ENCODE data around the gene SAMD10. TPM values are rescaled to one million over a fixed set of nuclear protein-coding genes. Genes with fewer than 3 reads are reported as not detected.
"Not testable (repeated sequence)": the region's sequence is repeated elsewhere in the genome, so short reads cannot be mapped to it uniquely, and the experiment has no call there.

Gene SAMD10
- total RNA-seq, 2 experiments from 2014 or later = 23.7 to 24.5 TPM

DNA sequence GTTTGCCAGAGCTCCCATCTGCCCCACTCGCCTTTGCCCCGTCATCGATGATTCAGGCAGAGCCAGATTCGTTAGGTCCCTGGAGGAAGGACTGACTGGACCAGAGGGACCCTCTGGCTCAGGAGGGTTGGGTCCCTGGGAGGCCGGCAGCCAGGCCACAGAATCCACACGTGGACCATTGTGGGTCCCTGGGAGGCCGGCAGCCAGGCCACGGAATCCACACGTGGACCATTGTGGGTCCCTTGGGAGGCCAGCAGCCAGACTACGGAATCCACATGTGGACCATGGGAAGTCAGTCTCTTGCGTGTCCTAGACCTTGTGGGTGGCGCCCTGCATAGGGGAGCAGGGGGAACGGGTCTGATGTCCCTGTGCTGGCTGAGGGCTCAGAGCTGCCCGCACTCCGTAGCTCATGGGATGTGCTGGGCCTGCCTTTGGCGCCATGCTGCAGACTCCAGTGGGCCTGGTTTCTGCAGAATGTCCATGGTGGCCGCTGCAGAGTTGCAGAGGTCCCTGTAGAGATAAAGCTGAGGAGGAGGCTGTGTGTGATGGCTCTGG, 46.8 kb downstream of the SAMD10 start:
- POLR2A ChIA-PET = no interaction called here
- intact Hi-C loops (cut with micrococcal nuclease) = no loop called here
- H3K27me3 Mint-ChIP-seq = no peaks in the 10 kb centered on the region
- no peak overlapping the region for H3K27ac Mint-ChIP-seq
- H3K4me3 Mint-ChIP-seq = no peak overlapping the region
- H3K4me1 Mint-ChIP-seq (ENCODE audit: low read depth) = no peaks in the 10 kb centered on the region
- CTCF ChIA-PET = interaction anchor here (1.2 kb wide), 1 partner anchor 41 kb away, joined by 3 read pairs; no protein-coding TSS in a partner anchor
- H3K36me3 Mint-ChIP-seq = peaks cover 33% of the 10 kb centered on the region
- DNase-seq = no peak
- H3K9me3 Mint-ChIP-seq = no peaks in the 10 kb centered on the region

DNA sequence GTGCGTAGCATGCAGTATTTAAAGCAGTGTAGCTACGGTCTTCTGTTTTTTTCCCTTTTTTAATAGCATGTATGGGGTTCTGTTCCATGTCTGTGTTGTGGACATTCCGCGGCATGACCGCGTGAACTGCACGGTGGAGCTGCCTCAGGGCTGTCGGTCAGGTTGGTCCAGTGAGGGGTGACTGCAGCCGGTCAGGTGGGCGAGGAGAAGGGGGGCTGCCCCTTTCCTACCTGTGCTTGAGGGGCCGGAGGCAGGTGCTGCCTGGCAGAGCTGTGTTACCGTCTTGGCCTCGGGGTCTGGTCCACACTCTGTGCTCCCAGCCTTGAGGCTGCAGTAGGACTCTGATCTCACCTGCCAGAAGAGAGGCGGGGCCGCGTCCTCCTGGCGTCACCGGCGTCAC, 47.7 kb downstream of the SAMD10 start:
- no peak for DNase-seq
- POLR2A ChIA-PET = interaction anchor here (0.6 kb wide), 1 partner anchor 20 kb away, joined by 3 read pairs; no protein-coding TSS in a partner anchor
- no peaks in the 10 kb centered on the region for H3K9me3 Mint-ChIP-seq
- H3K27ac Mint-ChIP-seq = no peak overlapping the region
- H3K4me1 Mint-ChIP-seq (ENCODE audit: low read depth) = no peaks in the 10 kb centered on the region
- intact Hi-C loops (cut with micrococcal nuclease) = no loop called here
- peaks cover 33% of the 10 kb centered on the region for H3K36me3 Mint-ChIP-seq
- H3K27me3 Mint-ChIP-seq = no peaks in the 10 kb centered on the region
- H3K4me3 Mint-ChIP-seq = no peak overlapping the region
- CTCF ChIA-PET = no interaction called here

- H3K27me3 Mint-ChIP-seq = no peaks in the 10 kb centered on the region
- no peak overlapping the region for H3K27ac Mint-ChIP-seq
- no peaks in the 10 kb centered on the region for H3K4me1 Mint-ChIP-seq (ENCODE audit: low read depth)
- H3K9me3 Mint-ChIP-seq = no peaks in the 10 kb centered on the region
- CTCF ChIA-PET = no interaction called here
- POLR2A ChIA-PET = interaction anchor here (0.6 kb wide), 1 partner anchor 20 kb away, joined by 3 read pairs; no protein-coding TSS in a partner anchor
- H3K36me3 Mint-ChIP-seq = peaks cover 37% of the 10 kb centered on the region
- no peak overlapping the region for H3K4me3 Mint-ChIP-seq
- no peak for DNase-seq
- intact Hi-C loops (cut with micrococcal nuclease) = no loop called here
These were observed 48.4 kb downstream of the SAMD10 start for GRCh38 chr20:63930971-63931553.

DNA sequence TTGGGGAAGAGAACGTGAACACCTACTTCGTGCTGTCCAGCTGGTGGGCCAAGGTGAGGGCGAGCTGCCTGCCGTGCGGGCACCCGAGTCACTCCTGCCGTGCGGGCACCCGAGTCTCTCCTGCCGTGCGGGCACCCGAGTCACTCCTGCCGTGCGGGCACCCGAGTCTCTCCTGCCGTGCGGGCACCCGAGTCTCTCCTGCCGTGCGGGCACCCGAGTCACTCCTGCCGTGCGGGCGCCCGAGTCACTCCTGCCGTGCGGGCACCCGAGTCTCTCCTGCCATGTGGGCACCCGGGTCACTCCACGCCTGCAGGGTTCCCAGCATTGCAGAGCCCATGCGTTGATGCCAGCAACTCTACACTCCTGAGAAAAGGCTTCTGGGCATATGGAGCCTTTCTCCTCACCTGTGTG, 50.0 kb downstream of the SAMD10 start:
- H3K27me3 Mint-ChIP-seq; DNase-seq; intact Hi-C loops (cut with micrococcal nuclease); CTCF ChIA-PET; H3K27ac Mint-ChIP-seq; POLR2A ChIA-PET; H3K9me3 Mint-ChIP-seq; H3K4me1 Mint-ChIP-seq (ENCODE audit: low read depth); H3K4me3 Mint-ChIP-seq: not testable (repeated sequence)
- peaks cover 32% of the 10 kb centered on the region for H3K36me3 Mint-ChIP-seq

DNA sequence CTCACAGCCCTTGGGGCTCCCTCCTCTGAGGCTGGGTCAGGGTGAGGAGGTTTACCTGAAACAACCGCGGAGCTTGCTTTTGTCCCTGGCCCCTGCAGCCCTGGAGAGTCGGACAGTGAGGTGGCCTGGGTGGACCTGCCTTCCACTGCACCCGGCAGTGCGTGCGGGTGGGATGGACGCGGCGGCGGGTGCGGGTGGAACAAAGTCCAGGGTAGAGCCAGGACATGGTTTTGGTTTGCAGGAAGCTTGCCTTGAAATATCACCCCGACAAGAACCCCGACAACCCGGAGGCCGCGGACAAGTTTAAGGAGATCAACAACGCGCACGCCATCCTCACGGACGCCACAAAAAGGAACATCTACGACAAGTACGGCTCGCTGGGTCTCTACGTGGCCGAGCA, 50.4 kb downstream of the SAMD10 start:
- peaks cover 32% of the 10 kb centered on the region for H3K36me3 Mint-ChIP-seq
- H3K9me3 Mint-ChIP-seq = no peaks in the 10 kb centered on the region
- no peak for DNase-seq
- H3K4me1 Mint-ChIP-seq (ENCODE audit: low read depth) = peaks cover 7% of the 10 kb centered on the region
- H3K27ac Mint-ChIP-seq = no peak overlapping the region
- H3K27me3 Mint-ChIP-seq = no peaks in the 10 kb centered on the region
- intact Hi-C loops (cut with micrococcal nuclease) = no loop called here
- CTCF ChIA-PET = no interaction called here
- H3K4me3 Mint-ChIP-seq = no peak overlapping the region
- POLR2A ChIA-PET = no interaction called here

GRCh38 chr20:63926298-63926697, 53.1 kb downstream of the SAMD10 start:
- DNase-seq = no peak
- ChIA-PET POLR2A (no interaction called here), CTCF (no interaction called here)
- peaks cover 26% of the 10 kb centered on the region for H3K36me3 Mint-ChIP-seq
- intact Hi-C loops (cut with micrococcal nuclease) = no loop called here
- no peak overlapping the region for H3K27ac Mint-ChIP-seq
- H3K9me3 Mint-ChIP-seq = no peaks in the 10 kb centered on the region
- H3K4me3 Mint-ChIP-seq = no peak overlapping the region
- H3K27me3 Mint-ChIP-seq = no peaks in the 10 kb centered on the region
- H3K4me1 Mint-ChIP-seq (ENCODE audit: low read depth) = peaks cover 12% of the 10 kb centered on the region

DNA sequence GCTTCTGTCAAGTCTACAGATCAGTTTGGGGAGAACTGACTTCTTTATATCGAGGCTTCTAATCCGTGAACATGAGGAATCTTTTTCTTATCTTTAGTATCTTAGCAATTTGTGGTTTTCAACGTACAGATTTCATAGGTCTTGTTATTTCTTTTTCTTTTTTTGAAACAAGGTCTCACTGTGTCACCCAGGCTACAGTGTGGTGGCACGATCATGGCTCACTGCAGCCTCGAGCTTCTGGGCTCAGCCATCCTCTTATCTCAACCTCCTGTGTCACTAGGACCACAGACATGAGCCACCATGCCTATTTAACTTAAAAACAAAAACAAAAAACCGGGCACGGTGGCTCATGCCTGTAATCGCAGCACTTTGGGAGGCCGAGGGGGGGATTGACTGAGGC, 55.2 kb downstream of the SAMD10 start:
- no peak overlapping the region for H3K27ac Mint-ChIP-seq
- H3K4me3 Mint-ChIP-seq = no peak overlapping the region
- no peaks in the 10 kb centered on the region for H3K9me3 Mint-ChIP-seq
- H3K4me1 Mint-ChIP-seq (ENCODE audit: low read depth) = peaks cover 12% of the 10 kb centered on the region
- CTCF ChIA-PET = interaction anchor here (1.2 kb wide), 1 partner anchor 18 kb away, joined by 3 read pairs; no protein-coding TSS in a partner anchor
- no peak for DNase-seq
- intact Hi-C loops (cut with micrococcal nuclease) = no loop called here
- no peaks in the 10 kb centered on the region for H3K27me3 Mint-ChIP-seq
- POLR2A ChIA-PET = no interaction called here
- H3K36me3 Mint-ChIP-seq = peaks cover 16% of the 10 kb centered on the region

Small RNA genes lying within 50 kb of the gene (microRNA-seq; reads per million reads assigned to microRNA genes)
- gene MIR1914 (ENCODE audit: borderline microRNAs expressed, borderline number of aligned reads, borderline replicate concordance) (not detected), gene MIR647 (ENCODE audit: borderline microRNAs expressed, borderline number of aligned reads, borderline replicate concordance) (not detected)

Other genes with a start within 250 kb of the SAMD10 start
- 10 to 100 TPM; 14.7 to 17.6 TPM for gene LIME1, start 243.0 kb downstream of the SAMD10 start, total RNA-seq
- gene SLC2A4RG, start 239.9 kb downstream of the SAMD10 start, total RNA-seq = 10 to 100 TPM; 58.9 to 59.0 TPM
- gene ZBTB46, start 148.4 kb downstream of the SAMD10 start, total RNA-seq = 1 to 10 TPM; 4.6 to 5.5 TPM
- gene ABHD16B, start 118.1 kb downstream of the SAMD10 start, total RNA-seq = not detected
- 10 to 100 TPM; 67.8 to 70.8 TPM for gene TPD52L2, start 114.4 kb downstream of the SAMD10 start, total RNA-seq
- 10 to 100 TPM; 33.7 to 33.8 TPM for gene DNAJC5, start 84.5 kb downstream of the SAMD10 start, total RNA-seq
- gene UCKL1, start 23.2 kb downstream of the SAMD10 start, total RNA-seq = 10 to 100 TPM; 26.6 to 29.6 TPM
- gene ZNF512B, start 9.7 kb downstream of the SAMD10 start, total RNA-seq = 10 to 100 TPM; 12.5 to 13.5 TPM
- gene PRPF6, start 1.5 kb upstream of the SAMD10 start, total RNA-seq = 10 to 100 TPM; 62.3 to 63.1 TPM
- 1 to 10 TPM; 3.1 TPM for gene C20orf204, start 56.5 kb upstream of the SAMD10 start, total RNA-seq
- gene SOX18, start 70.0 kb upstream of the SAMD10 start, total RNA-seq = not detected
- 10 to 100 TPM; 27.3 to 29.9 TPM for gene TCEA2, start 83.6 kb upstream of the SAMD10 start, total RNA-seq
- 10 to 100 TPM; 43.2 to 44.4 TPM for gene RGS19, start 99.9 kb upstream of the SAMD10 start, total RNA-seq
- gene OPRL1, start 100.4 kb upstream of the SAMD10 start, total RNA-seq = under 1 TPM; 0.63 to 0.71 TPM
- not detected for gene LKAAEAR1, start 104.8 kb upstream of the SAMD10 start, total RNA-seq
- not detected for gene NPBWR2, start 127.9 kb upstream of the SAMD10 start, total RNA-seq
- not detected for gene MYT1, start 184.8 kb upstream of the SAMD10 start, total RNA-seq

Measured in activated CD4-positive, alpha-beta memory T cell treated with anti-CD3 and anti-CD28 coated beads for 36 hours (primary cell).